Lower leg skin (tissue), 3 donors: Measurements from ENCODE around the gene HAX1.
"Not testable (repeated sequence)": the region's sequence is repeated elsewhere in the genome, so short reads cannot be mapped to it uniquely, and the experiment has no call there.

Source experiments
- CTCF ChIP-seq, 3 donors: fragments of 450-650 bp; IDR thresholded peaks; one replicate each; pipeline ENCODE4 v1.5.1; 2016; ENCODE audit warnings: antibody characterized with exemption in 3 of 3, mild to moderate bottlenecking in 3 of 3, moderate library complexity in 2 of 3
- POLR2A ChIP-seq, 2 donors: fragments of 450-650 bp; IDR thresholded peaks; one replicate each; pipeline ENCODE4 v1.6.1; 2016 to 2017; ENCODE audit warnings: antibody characterized with exemption in 2 of 2, mild to moderate bottlenecking in 1 of 2, moderate library complexity in 1 of 2

GRCh38 chr1:154231112-154231511 lies 41.3 kb upstream of the HAX1 start:
- not testable (repeated sequence) for TF ChIP-seq CTCF, POLR2A (IDR thresholded peaks at IDR 0.05)
